ENCODE results near the gene EXD3.
A peak's percentile ranks its signal among the peaks of the same experiment; 100 is the strongest.

The EXD3 gene

DNA sequence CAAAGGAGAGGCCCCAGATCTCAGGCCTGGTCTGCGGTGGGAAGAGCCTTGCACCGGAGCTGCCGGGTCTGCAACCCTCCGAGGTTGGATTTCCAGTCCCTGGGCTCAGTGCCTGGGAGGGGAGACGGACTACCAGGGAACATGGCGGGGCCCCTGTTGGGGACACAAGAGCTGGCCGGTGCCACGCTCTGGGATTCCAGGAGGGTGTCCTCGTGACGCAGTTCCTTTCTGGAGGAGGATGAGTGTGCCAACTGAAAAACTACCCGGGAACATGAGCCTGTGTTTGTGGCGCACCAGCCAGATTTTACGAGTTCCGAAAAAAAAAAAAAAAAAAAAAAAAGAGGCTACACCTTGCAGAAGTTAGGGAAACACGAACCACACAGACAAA lies 129.9 kb downstream of the EXD3 start:
- DNase-seq (ENCODE audit: low read depth in 1 of 2, low spot score in 1 of 2) = no peak
- no peak for TF ChIP-seq SPI1 (IDR thresholded peaks at IDR 0.05; ENCODE audit: borderline replicate concordance, low read depth)
- TF ChIP-seq, protein P1, sequence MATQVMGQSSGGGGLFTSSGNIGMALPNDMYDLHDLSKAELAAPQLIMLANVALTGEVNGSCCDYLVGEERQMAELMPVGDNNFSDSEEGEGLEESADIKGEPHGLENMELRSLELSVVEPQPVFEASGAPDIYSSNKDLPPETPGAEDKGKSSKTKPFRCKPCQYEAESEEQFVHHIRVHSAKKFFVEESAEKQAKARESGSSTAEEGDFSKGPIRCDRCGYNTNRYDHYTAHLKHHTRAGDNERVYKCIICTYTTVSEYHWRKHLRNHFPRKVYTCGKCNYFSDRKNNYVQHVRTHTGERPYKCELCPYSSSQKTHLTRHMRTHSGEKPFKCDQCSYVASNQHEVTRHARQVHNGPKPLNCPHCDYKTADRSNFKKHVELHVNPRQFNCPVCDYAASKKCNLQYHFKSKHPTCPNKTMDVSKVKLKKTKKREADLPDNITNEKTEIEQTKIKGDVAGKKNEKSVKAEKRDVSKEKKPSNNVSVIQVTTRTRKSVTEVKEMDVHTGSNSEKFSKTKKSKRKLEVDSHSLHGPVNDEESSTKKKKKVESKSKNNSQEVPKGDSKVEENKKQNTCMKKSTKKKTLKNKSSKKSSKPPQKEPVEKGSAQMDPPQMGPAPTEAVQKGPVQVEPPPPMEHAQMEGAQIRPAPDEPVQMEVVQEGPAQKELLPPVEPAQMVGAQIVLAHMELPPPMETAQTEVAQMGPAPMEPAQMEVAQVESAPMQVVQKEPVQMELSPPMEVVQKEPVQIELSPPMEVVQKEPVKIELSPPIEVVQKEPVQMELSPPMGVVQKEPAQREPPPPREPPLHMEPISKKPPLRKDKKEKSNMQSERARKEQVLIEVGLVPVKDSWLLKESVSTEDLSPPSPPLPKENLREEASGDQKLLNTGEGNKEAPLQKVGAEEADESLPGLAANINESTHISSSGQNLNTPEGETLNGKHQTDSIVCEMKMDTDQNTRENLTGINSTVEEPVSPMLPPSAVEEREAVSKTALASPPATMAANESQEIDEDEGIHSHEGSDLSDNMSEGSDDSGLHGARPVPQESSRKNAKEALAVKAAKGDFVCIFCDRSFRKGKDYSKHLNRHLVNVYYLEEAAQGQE (IDR thresholded peaks at IDR 0.05; ENCODE audit: insufficient replicate concordance, low read depth) = no peak
- no peak for TF ChIP-seq GABPA (IDR thresholded peaks at IDR 0.05; ENCODE audit: low read depth)
- no peak for TF ChIP-seq POLR2AphosphoS5 (IDR thresholded peaks at IDR 0.05; ENCODE audit: low read depth)
- TF ChIP-seq, protein P2, sequence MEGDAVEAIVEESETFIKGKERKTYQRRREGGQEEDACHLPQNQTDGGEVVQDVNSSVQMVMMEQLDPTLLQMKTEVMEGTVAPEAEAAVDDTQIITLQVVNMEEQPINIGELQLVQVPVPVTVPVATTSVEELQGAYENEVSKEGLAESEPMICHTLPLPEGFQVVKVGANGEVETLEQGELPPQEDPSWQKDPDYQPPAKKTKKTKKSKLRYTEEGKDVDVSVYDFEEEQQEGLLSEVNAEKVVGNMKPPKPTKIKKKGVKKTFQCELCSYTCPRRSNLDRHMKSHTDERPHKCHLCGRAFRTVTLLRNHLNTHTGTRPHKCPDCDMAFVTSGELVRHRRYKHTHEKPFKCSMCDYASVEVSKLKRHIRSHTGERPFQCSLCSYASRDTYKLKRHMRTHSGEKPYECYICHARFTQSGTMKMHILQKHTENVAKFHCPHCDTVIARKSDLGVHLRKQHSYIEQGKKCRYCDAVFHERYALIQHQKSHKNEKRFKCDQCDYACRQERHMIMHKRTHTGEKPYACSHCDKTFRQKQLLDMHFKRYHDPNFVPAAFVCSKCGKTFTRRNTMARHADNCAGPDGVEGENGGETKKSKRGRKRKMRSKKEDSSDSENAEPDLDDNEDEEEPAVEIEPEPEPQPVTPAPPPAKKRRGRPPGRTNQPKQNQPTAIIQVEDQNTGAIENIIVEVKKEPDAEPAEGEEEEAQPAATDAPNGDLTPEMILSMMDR (IDR thresholded peaks at IDR 0.05; ENCODE audit: insufficient read depth, low read length) = no peak
- no peak overlapping the region for H3K4me3 ChIP-seq (replicated peaks; ENCODE audit: insufficient read depth, low read length)
- no peak overlapping the region for H3K27ac ChIP-seq (replicated peaks)
- H3K27me3 ChIP-seq (ENCODE audit: insufficient read depth, poor library complexity, severe bottlenecking) = peaks cover 6% of the 10 kb centered on the region

DNA sequence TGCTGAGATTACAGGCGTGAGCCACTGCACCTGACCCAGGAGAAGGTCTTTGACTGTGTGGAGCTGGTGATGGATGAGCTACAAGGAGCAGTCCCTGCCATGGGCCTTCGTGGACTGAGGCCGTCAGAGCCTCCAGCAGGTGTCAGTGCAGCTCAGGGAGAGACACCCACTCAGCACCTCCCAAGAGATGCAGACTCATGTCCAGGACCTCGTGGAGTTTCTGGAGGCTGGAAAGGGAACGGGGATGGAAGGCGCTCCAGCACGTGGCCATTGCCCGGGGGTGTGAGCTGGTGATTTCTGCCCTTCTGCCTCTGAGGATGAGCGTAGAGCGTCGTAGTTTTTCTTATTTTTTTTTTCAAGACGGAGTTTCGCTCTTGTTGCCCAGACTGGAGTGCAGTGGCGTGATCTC lies 136.0 kb downstream of the EXD3 start:
- Histone ChIP-seq H3K27me3 (ENCODE audit: insufficient read depth, poor library complexity, severe bottlenecking) (no peaks in the 10 kb centered on the region), H3K27ac (replicated peaks) (no peak overlapping the region), H3K4me3 (replicated peaks; ENCODE audit: insufficient read depth, low read length) (no peak overlapping the region)
- TF ChIP-seq, protein P2 (IDR thresholded peaks at IDR 0.05; ENCODE audit: insufficient read depth, low read length) = peak; percentile 49
- TF ChIP-seq, protein P1 (IDR thresholded peaks at IDR 0.05; ENCODE audit: insufficient replicate concordance, low read depth) = no peak
- no peak for TF ChIP-seq GABPA (IDR thresholded peaks at IDR 0.05; ENCODE audit: low read depth)
- peak in 1 of 2 experiments; percentile 63 for DNase-seq (ENCODE audit: low read depth in 1 of 2, low spot score in 1 of 2)

DNA sequence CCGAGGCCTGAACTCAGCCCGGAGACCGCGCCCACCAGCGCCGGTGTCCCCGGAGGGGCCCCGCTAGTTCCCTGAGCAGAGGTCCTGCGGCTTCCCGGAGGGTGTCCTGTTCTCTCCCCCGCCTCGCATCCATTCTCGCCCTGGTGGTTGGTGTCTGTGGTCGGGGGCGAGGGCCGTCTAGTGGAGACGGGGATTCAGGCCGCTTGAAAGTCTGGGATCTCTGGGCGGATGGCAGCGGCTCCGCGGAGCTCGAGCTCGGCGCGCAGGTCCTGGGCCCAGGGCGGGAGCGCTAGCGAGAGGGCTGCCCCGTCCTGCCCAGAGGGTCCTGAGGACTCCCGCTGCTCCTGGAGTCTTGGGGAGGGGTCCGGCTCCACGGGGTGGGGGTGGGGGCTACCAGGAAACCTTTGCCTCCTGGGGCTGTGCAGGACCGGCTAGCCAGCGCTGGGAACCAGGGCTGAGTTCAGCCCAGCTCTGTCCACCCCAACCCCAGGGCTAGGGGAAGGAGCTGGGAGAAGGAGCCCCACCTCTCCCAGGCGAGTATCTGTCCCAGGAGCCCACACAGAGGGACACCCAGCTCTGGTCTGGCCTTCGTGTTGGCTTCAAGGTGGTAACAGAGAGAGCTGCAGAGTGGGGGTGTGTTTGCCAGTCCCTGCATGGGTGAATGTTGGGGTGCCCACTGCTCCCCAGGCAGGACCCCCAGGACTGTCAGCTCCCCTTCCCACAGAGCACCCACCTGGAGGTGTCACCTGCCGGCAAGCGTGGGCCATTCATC lies 141.4 kb downstream of the EXD3 start:
- no peak overlapping the region for H3K4me3 ChIP-seq (replicated peaks; ENCODE audit: insufficient read depth, low read length)
- H3K27me3 ChIP-seq (ENCODE audit: insufficient read depth, poor library complexity, severe bottlenecking) = no peaks in the 10 kb centered on the region
- DNase-seq (ENCODE audit: low read depth in 1 of 2, low spot score in 1 of 2) = no peak
- no peak overlapping the region for H3K27ac ChIP-seq (replicated peaks)
- TF ChIP-seq, protein P2 (IDR thresholded peaks at IDR 0.05; ENCODE audit: insufficient read depth, low read length) = no peak
- TF ChIP-seq GABPA (IDR thresholded peaks at IDR 0.05; ENCODE audit: low read depth) = no peak
- TF ChIP-seq, protein P1 (IDR thresholded peaks at IDR 0.05; ENCODE audit: insufficient replicate concordance, low read depth) = no peak
- no peak for TF ChIP-seq SPI1 (IDR thresholded peaks at IDR 0.05; ENCODE audit: borderline replicate concordance, low read depth)

Measured in HL-60 (cell line).